ENCODE results near the gene RBM47.

DNA sequence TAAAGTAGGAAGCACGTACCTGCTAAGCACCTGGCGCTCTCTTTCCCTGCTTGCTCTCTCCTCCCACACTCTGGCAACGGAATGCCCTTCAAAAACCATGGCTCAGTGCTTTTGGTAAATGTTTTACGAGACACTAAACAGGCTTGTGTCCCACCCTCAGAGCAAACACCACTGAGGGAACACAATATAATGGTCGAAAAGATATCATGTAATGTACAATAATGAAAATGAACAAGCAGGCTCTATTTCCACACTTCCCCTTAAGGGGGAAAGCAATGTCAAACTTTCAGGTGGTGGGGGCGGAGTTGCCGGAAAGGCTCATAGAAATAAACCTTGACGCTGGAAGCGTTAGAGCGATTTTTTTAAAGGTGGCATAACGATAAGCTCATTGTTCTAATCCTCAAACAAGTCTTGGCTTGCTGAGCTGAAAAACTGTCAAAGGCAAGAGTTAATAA is 115.1 kb downstream of the RBM47 start:
- TF ChIP-seq, protein P1, sequence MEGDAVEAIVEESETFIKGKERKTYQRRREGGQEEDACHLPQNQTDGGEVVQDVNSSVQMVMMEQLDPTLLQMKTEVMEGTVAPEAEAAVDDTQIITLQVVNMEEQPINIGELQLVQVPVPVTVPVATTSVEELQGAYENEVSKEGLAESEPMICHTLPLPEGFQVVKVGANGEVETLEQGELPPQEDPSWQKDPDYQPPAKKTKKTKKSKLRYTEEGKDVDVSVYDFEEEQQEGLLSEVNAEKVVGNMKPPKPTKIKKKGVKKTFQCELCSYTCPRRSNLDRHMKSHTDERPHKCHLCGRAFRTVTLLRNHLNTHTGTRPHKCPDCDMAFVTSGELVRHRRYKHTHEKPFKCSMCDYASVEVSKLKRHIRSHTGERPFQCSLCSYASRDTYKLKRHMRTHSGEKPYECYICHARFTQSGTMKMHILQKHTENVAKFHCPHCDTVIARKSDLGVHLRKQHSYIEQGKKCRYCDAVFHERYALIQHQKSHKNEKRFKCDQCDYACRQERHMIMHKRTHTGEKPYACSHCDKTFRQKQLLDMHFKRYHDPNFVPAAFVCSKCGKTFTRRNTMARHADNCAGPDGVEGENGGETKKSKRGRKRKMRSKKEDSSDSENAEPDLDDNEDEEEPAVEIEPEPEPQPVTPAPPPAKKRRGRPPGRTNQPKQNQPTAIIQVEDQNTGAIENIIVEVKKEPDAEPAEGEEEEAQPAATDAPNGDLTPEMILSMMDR (IDR thresholded peaks at IDR 0.05; ENCODE audit: low read depth, low read length) = no peak
- no peak for TF ChIP-seq EZH2phosphoT487 (IDR thresholded peaks at IDR 0.05; ENCODE audit: low read depth)
